Stimulated activated CD8-positive, alpha-beta memory T cell treated with anti-CD3 and anti-CD28 coated beads, Interleukin-2, amount 100 ng/mL, for 1 hour (primary cell): ENCODE results near the gene HMGCS2.
A peak's percentile ranks its signal among the peaks of the same experiment; 100 is the strongest.

Experiments
- DNase-seq, 2 donors: peaks; one replicate each; pipeline ENCODE4 v3.0.0-alpha.2; 2020; ENCODE audit warnings: low read depth in 2 of 2

Gene HMGCS2

GRCh38 chr1:119768778-119769177 is at the start of gene HMGCS2:
TSS of gene HMGCS2 (minus strand) at chr1:119768905. CDS start at chr1:119768844, 61 bp downstream.
- no peak for DNase-seq

DNA sequence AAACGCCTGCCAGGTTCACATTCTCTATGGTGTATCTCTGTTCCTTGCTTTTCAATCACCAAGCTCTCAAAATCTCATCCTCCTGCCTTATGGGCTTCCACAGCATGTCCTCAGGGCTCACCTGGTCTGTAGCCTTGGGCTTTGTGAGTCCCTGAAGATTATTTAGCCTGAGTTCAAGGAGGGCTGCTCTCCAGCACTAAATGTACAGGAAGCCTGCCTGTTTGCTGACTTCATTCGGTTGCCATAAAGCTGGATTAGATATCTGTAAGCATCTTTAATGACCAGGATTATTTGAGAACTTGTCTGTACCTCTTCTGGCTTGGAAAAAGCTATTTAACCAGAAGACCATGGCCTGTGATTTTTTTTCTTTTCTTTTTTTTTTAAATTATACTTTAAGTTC is 49.5 kb upstream of the HMGCS2 start:
- DNase-seq = no peak

- no peak for DNase-seq
Observed at GRCh38 chr1:119816407-119816806, 47.7 kb upstream of the HMGCS2 start.

GRCh38 chr1:119815928-119816327 is 47.2 kb upstream of the HMGCS2 start:
- no peak for DNase-seq

GRCh38 chr1:119815361-119815760 is 46.7 kb upstream of the HMGCS2 start:
- no peak for DNase-seq

- no peak for DNase-seq
Observed at GRCh38 chr1:119814288-119814687, 45.6 kb upstream of the HMGCS2 start.

GRCh38 chr1:119811985-119812557 is 43.4 kb upstream of the HMGCS2 start:
- no peak for DNase-seq

DNA sequence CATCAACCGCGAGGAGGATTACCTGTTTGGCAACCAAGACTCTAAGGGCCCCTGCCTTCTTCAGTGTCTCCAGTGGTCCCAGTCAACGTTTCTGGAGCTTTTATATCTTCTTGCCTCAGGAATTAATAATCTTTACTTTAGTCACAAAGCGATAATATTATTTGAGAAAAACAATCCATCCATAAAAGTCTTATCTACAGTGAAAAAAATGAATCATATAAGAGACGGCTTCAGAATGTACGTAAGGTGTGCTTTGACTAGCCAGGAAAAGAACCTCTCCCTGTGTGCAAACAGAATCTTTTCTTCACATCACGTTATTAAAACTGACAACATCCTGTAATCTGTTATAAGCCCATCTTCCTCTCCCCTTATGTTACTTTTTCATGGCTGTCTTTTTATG is 42.7 kb upstream of the HMGCS2 start, which contains the start of gene REG4:
TSS of gene REG4 (minus strand) at position 74 of the 400 bp plus-strand sequence. CDS start 2,691 bp downstream, outside the sequence.
- DNase-seq = no peak

DNA sequence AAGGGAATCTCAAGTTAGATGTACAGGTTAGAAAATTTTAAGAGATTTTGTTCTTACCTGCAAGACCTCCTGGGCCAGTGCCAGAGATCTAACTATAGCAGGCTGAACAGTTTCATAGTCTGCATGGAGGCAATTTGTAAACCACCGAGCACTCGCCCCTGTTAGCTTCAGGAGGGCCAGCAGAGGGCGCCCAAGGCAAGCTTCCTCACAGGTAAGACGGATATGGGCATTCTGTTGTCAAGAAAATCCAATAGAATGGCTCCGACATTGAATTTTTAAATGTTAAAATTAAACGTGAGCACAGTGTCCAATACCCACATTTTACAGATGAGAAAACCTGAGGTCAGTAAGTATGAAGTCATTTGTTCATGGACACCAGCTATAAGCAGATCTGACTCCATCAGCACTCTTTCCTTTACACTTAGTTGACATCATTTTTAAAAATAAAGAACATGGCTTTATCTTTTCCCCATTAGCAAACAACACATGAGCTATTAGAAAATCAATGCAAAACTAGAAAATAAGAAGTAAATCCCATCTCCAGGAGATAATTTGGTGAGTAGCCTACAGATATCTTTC is 40.4 kb upstream of the HMGCS2 start:
- peak; percentile 21 to 38 for DNase-seq

- no peak for DNase-seq
Observed at GRCh38 chr1:119808491-119808890, 39.8 kb upstream of the HMGCS2 start.

DNA sequence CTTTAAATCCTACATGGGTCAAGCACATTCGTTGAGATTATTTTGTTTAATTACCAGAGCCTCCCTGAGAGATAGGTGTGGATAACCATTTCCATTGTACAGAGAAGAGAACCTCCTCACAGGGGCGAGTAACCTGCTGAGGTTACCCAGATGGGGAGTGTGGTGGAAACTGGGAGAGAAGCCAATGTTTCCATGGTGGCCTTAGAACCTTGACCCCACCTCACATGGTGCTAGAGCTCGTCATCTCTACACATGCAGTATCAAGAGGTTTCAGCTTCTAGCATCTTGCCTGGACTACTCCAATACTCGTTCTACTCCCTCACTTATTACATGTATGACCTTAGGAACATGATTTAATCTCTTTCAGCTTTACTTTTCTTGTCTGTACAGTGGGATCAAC is 37.8 kb upstream of the HMGCS2 start:
- DNase-seq = no peak

DNA sequence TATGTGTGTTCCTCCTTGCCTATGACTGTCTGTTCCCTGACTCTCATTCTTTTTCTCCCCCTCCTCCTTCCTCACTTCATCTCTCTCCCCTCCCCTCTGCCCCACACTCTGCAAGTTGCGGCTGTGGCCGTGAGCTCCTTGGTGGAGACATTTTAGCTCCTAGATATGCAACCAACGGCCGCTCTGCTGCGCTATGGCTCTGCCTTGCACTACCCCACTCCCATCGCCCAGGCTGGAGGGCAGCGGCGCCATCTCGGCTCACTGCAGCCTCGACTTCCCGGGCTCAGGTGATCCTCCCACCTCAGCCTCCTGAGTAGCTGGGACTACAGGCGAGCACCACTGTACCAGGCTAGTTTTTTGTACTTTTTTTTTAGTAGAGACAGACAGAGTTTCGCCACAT is 37.0 kb upstream of the HMGCS2 start:
- DNase-seq = no peak

DNA sequence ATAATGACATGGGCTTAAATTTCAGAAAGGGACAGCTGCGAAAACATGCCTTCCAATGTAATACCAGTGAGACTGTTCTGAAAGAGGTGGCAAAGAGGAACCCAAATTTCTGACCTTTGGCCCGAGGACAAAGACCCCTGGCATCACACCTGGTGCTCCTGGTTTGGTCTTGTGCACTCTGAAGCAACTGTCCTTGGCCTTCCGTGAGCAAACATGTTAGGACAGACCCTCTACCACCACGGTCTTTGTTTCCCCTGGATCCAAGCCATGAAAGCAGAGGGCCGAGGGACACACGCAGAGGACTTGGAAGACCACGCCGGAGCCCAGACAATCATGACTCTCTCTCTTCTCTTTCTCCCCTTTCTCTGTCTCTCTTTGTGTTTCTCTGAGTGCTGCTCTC is 36.5 kb upstream of the HMGCS2 start:
- no peak for DNase-seq

DNA sequence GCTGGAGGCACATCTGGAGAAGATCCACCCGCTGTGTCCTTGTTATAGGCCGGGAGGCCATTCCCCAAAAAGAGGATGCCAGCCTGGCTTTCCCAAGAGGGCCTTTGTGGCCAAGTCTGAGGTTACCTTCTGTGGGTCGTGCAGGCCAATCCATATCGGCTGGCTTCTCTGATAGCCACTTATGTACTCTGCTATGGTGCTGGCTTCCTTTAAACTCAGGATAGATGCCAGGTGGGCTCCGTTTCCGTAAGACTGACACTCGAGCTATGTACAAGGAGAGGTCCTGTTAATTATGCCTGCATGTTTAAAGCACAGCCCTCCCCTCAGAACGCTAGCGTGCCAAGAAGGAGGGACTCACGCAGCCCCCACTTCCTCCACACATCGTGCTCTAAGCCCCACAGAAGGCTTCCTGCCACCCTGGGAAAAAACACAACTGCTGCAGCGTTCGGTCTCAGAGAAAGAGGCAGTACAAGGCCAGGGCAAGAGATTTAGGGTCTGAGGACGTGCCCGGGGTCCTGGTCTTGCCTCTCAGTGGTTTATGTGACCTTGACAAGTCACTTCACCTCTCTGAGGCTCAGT is 31.0 kb upstream of the HMGCS2 start:
- no peak for DNase-seq

GRCh38 chr1:119799003-119799402 is 30.3 kb upstream of the HMGCS2 start:
- no peak for DNase-seq

DNA sequence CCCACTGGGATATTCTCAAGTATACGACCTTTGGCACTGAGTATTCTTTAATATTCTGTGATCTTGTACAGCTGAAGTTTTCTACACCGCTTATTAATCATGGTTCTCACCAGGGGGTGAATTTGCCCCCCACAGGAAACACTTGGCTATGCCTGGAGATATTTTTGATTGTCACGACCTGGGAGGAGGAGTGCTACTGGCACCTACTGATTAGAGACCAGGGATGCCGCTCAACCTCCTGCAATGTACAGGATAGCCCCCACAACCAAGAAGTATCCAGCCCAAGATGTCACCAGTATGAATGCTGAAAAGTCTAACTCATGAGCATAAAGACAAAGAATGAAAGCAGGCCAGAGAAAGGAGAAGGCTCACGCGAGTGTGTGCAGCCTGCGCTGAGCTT is 28.9 kb upstream of the HMGCS2 start:
- no peak for DNase-seq

DNA sequence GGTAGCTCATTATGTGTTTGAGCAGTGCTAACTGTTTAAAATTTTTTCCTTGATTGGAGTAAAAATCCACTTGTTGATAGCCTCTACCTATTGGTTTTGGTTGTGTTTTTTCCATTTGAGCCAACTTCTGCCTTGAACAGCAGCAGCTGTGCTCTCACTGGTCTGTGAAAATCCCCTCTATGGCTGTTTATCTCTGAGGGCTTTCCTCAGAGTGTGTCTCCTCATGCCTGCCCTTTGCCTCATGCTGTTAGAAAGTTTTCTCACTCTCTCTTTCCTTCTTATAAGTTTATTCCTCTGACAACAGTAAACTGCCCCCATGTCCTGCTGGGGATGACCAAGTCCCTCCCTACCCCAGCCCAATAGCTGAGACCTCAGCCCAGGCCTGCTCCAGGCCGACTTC is 28.5 kb upstream of the HMGCS2 start:
- no peak for DNase-seq

- DNase-seq = no peak
Observed at GRCh38 chr1:119795261-119796200, 26.8 kb upstream of the HMGCS2 start.

- no peak for DNase-seq
Observed at GRCh38 chr1:119794876-119795240, 26.2 kb upstream of the HMGCS2 start.

DNA sequence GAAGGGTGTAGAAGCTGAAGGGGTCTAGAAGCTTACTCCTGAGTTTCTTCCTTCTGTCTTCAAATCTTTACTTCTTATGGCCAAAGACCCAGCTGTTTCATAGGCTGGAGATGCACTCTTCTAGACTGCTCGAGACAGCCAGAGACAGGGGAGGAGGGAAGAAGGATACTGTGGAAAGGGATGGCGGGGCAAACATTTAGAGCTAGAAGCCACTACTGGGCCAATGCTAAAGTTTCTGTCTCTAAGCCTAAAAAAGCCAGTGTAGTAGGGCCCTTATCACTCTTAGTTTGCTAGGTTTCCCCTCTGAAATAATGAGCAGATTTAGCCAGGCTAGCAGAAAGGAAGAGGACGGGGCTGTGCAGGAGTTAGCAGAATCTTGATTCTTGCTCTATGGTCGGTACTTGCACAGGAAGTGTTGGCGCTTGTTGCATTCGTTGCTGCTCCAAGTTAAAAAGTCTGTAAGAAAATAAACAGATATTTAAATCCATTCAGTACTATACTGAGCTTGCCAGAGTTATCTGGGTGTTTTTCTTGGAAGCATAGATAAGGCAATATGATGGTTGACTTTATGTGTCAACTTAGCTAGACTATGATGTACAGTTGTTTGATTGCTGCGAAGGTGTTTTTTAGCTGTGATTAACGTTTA is 25.6 kb upstream of the HMGCS2 start:
- DNase-seq = no peak

- no peak for DNase-seq
Observed at GRCh38 chr1:119791377-119791776, 22.7 kb upstream of the HMGCS2 start.
